Liver (tissue), 8 donors: ENCODE data around the gene CCR5AS.

Experiments used
- DNase-seq: peaks from one replicate; pipeline ENCODE4 v3.0.0-alpha.2; 2017; ENCODE audit warnings: low spot score
- H3K27ac ChIP-seq, 2 donors: one replicate each; pipeline ENCODE4 v1.7.0; 2013; ENCODE audit warnings: inconsistent platforms in 2 of 2, low read length in 2 of 2, control low read depth in 1 of 2, low read depth in 1 of 2, mild to moderate bottlenecking in 1 of 2
- H3K27me3 ChIP-seq, 4 donors: one replicate each; pipeline versions ENCODE4 v1.6.1 to v1.7.0; 2013; ENCODE audit warnings: low read length in 3 of 4, inconsistent platforms in 1 of 4, mild to moderate bottlenecking in 1 of 4, moderate library complexity in 1 of 4; ENCODE audit not compliant: control insufficient read depth in 4 of 4, insufficient read depth in 4 of 4
- H3K36me3 ChIP-seq, 4 donors: one replicate each; pipeline versions ENCODE4 v1.6.1 to v1.7.0; 2013; ENCODE audit warnings: low read length in 3 of 4, mild to moderate bottlenecking in 3 of 4, low read depth in 1 of 4, moderate library complexity in 1 of 4; ENCODE audit not compliant: control insufficient read depth in 4 of 4, insufficient read depth in 3 of 4
- H3K4me1 ChIP-seq, 4 donors: one replicate each; pipeline versions ENCODE4 v1.6.1 to v1.7.0; 2013; ENCODE audit warnings: low read length in 3 of 4, mild to moderate bottlenecking in 3 of 4, moderate library complexity in 1 of 4; ENCODE audit not compliant: control insufficient read depth in 4 of 4, insufficient read depth in 4 of 4
- H3K4me3 ChIP-seq, 3 donors: one replicate each; pipeline versions ENCODE4 v1.6.1 to v1.7.0; 2013; ENCODE audit warnings: low read length in 3 of 3, control low read depth in 1 of 3, low read depth in 1 of 3, mild to moderate bottlenecking in 1 of 3
- H3K9ac ChIP-seq, 2 donors: one replicate each; pipeline ENCODE4 v1.7.0; 2013; ENCODE audit warnings: low read length in 2 of 2, mild to moderate bottlenecking in 2 of 2, moderate library complexity in 2 of 2, control low read depth in 1 of 2, low read depth in 1 of 2
- H3K9me3 ChIP-seq, 4 donors: one replicate each; pipeline versions ENCODE4 v1.6.1 to v1.7.0; 2013; ENCODE audit warnings: low read length in 3 of 4; ENCODE audit not compliant: control insufficient read depth in 4 of 4
- CTCF ChIP-seq: fragments of 150-350 bp; IDR thresholded peaks from 2 replicates; pipeline ENCODE4 v1.5.1; 2017; ENCODE audit warnings: improper control_type of control experiment, low read depth, low read length; ENCODE audit not compliant: missing input control
- EGR1 ChIP-seq, 2 donors: IDR thresholded peaks; 2 replicates each; pipeline ENCODE4 v1.6.1; 2016 to 2018; ENCODE audit warnings: antibody characterized with exemption in 2 of 2, low read depth in 2 of 2
- FOXA2 ChIP-seq: IDR thresholded peaks from 2 replicates; pipeline ENCODE4 v1.6.1; 2016; ENCODE audit warnings: antibody characterized with exemption
- HNF4A ChIP-seq, 2 donors: conservative IDR thresholded peaks; 2 replicates each; pipeline ENCODE4 v1.6.1; 2016; ENCODE audit warnings: antibody characterized with exemption in 2 of 2, mild to moderate bottlenecking in 2 of 2
- HNF4G ChIP-seq: IDR thresholded peaks from 2 replicates; pipeline ENCODE4 v1.6.1; 2016; ENCODE audit warnings: antibody characterized with exemption
- JUND ChIP-seq, 2 donors: IDR thresholded peaks; 2 replicates each; pipeline ENCODE4 v1.6.1; 2016; ENCODE audit warnings: antibody characterized with exemption in 2 of 2
- MAX ChIP-seq: IDR thresholded peaks from 2 replicates; pipeline ENCODE4 v1.6.1; 2016; ENCODE audit warnings: antibody characterized with exemption
- NR2F2 ChIP-seq: IDR thresholded peaks from 2 replicates; pipeline ENCODE4 v1.6.1; 2016; ENCODE audit warnings: antibody characterized with exemption
- RAD21 ChIP-seq, 2 donors: IDR thresholded peaks; 2 replicates each; pipeline ENCODE4 v1.6.1; 2016; ENCODE audit warnings: antibody characterized with exemption in 2 of 2, mild to moderate bottlenecking in 2 of 2
- REST ChIP-seq: IDR thresholded peaks from 2 replicates; pipeline ENCODE4 v1.6.1; 2016; ENCODE audit warnings: antibody characterized with exemption, mild to moderate bottlenecking
- SP1 ChIP-seq: IDR thresholded peaks from 2 replicates; pipeline ENCODE4 v1.6.1; 2018; ENCODE audit warnings: antibody characterized with exemption, mild to moderate bottlenecking
- TAF1 ChIP-seq: conservative IDR thresholded peaks from 2 replicates; pipeline ENCODE4 v1.6.1; 2016; ENCODE audit warnings: antibody characterized with exemption, mild to moderate bottlenecking
- ZBTB33 ChIP-seq: IDR thresholded peaks from 2 replicates; pipeline ENCODE4 v1.6.1; 2016; ENCODE audit warnings: antibody characterized with exemption
- WGBS: extraction: QIAGEN DNeasy Blood & Tissue Kit; methylation state at CpG from one replicate; pipeline ENCODE4 v1.1.7; 2013; 5-methylcytosine and 5-hydroxymethylcytosine counted together
- donor health status: healthy.
- donor health status: healthy.
- donor health status: healthy.
- donor health status: healthy.
- donor health status: healthy.

CCR5AS gene

GRCh38 chr3:46365737-46366524, 40.9 kb downstream of the CCR5AS start:
- H3K27ac ChIP-seq = no peak overlapping the region
- no peaks in the 10 kb centered on the region for H3K9me3 ChIP-seq
- no peak overlapping the region for H3K9ac ChIP-seq
- no peaks in the 10 kb centered on the region for H3K27me3 ChIP-seq
- DNase-seq = no peak
- no peak overlapping the region for H3K4me3 ChIP-seq
- WGBS = 94% methylated on average over 5 of the region's 5 CpGs
- H3K36me3 ChIP-seq = no peaks in the 10 kb centered on the region
- H3K4me1 ChIP-seq = no peaks in the 10 kb centered on the region
- TF ChIP-seq FOXA2 (no peak), HNF4A (conservative IDR thresholded peaks at IDR 0.05) (no peak), NR2F2 (no peak), REST (no peak), RAD21 (IDR thresholded peaks at IDR 0.05) (no peak), MAX (no peak), JUND (IDR thresholded peaks at IDR 0.05) (no peak), TAF1 (no peak), HNF4G (no peak), SP1 (no peak)

GRCh38 chr3:46365041-46365440, 41.8 kb downstream of the CCR5AS start:
- Histone ChIP-seq H3K4me3 (no peak overlapping the region), H3K27ac (no peak overlapping the region), H3K36me3 (no peaks in the 10 kb centered on the region), H3K9me3 (no peaks in the 10 kb centered on the region), H3K27me3 (no peaks in the 10 kb centered on the region), H3K9ac (no peak overlapping the region), H3K4me1 (peaks cover 0 to 3% (median 0%) of the 10 kb centered on the region in 4 donors)
- no peak for DNase-seq
- 82% methylated on average over 4 of the region's 4 CpGs for WGBS
- no peak for TF ChIP-seq EGR1 (IDR thresholded peaks at IDR 0.05; ENCODE audit: low read depth in 2 of 2)
- TF ChIP-seq CTCF = no peak
- no peak for TF ChIP-seq ZBTB33
